NCI-H1417 (cell line): Measurements from ENCODE around the gene IP6K2.

Experiments
- DNase-seq, 3 experiments: peaks; one replicate each; lab custom pipeline; 2025; lab: John Stamatoyannopoulos, UW

IP6K2 gene

GRCh38 chr3:48688737-48689075, 28.3 kb downstream of the IP6K2 start:
- no peak for DNase-seq

- DNase-seq: no peak
Measured at GRCh38 chr3:48688032-48688736, 28.8 kb downstream of the IP6K2 start.

GRCh38 chr3:48687220-48687678, 29.8 kb downstream of the IP6K2 start:
- no peak for DNase-seq

- DNase-seq: peak in 1 of 3 experiments; percentile 25
Measured at GRCh38 chr3:48686538-48687219, 30.3 kb downstream of the IP6K2 start.

- DNase-seq: peak; percentile 83 to 90 (median 89)
Measured at GRCh38 chr3:48685603-48686511, 31.2 kb downstream of the IP6K2 start, which contains the start of gene NCKIPSD. Gene NCKIPSD (minus strand): TSS chr3:48685915. CDS start chr3:48685807, 108 bp downstream.

- no peak for DNase-seq
Measured at GRCh38 chr3:48685293-48685602, 31.8 kb downstream of the IP6K2 start.

GRCh38 chr3:48684480-48685143, 32.4 kb downstream of the IP6K2 start:
- DNase-seq: no peak

GRCh38 chr3:48684054-48684349, 33.0 kb downstream of the IP6K2 start:
- DNase-seq: no peak

GRCh38 chr3:48682786-48683185, 34.2 kb downstream of the IP6K2 start:
- DNase-seq: no peak

- DNase-seq: no peak
Measured at GRCh38 chr3:48681974-48682610, 34.9 kb downstream of the IP6K2 start.

GRCh38 chr3:48681541-48681880, 35.5 kb downstream of the IP6K2 start:
- DNase-seq: no peak

GRCh38 chr3:48680811-48681540, 36.0 kb downstream of the IP6K2 start:
- DNase-seq: no peak

GRCh38 chr3:48679411-48680391, 37.3 kb downstream of the IP6K2 start:
- no peak for DNase-seq

- DNase-seq: no peak
Measured at GRCh38 chr3:48678566-48679380, 38.2 kb downstream of the IP6K2 start.

GRCh38 chr3:48678056-48678455, 39.0 kb downstream of the IP6K2 start:
- no peak for DNase-seq

GRCh38 chr3:48674505-48674904, 42.5 kb downstream of the IP6K2 start:
- DNase-seq: no peak

GRCh38 chr3:48672522-48672921, 44.5 kb downstream of the IP6K2 start:
- DNase-seq: no peak

GRCh38 chr3:48664929-48665328, 52.1 kb downstream of the IP6K2 start:
- no peak for DNase-seq

- no peak for DNase-seq
Measured at GRCh38 chr3:48664313-48664644, 52.7 kb downstream of the IP6K2 start.
